22Rv1 (cell line): ENCODE results near the gene AMN.

ENCODE experiments used
- H3K27ac ChIP-seq: fragments of 450-650 bp; 2 replicates; pipeline ENCODE4 v1.5.1; 2017
- CTCF ChIP-seq: fragments of 450-650 bp; IDR thresholded peaks from 2 replicates; pipeline ENCODE4 v1.5.1; 2017; ENCODE audit warnings: mild to moderate bottlenecking
- ZFX ChIP-seq: fragments of 450-650 bp; IDR thresholded peaks from 2 replicates; pipeline ENCODE4 v1.6.1; 2017; ENCODE audit warnings: antibody characterized with exemption, borderline replicate concordance

Gene AMN

GRCh38 chr14:102975662-102976061 lies 53.2 kb downstream of the AMN start:
- no peak overlapping the region for H3K27ac ChIP-seq
- no peak for TF ChIP-seq ZFX
- peak; percentile 17; the same call in 1 of the 2 replicates for TF ChIP-seq CTCF

GRCh38 chr14:102977475-102977874 lies 55.0 kb downstream of the AMN start:
- no peak overlapping the region for H3K27ac ChIP-seq
- TF ChIP-seq CTCF (no peak), ZFX (no peak)

GRCh38 chr14:102979406-102979805 lies 56.9 kb downstream of the AMN start:
- no peak overlapping the region for H3K27ac ChIP-seq
- TF ChIP-seq CTCF: no peak
- TF ChIP-seq ZFX: no peak

GRCh38 chr14:102980409-102980810 lies 57.9 kb downstream of the AMN start:
- TF ChIP-seq ZFX: no peak
- no peak for TF ChIP-seq CTCF

More at GRCh38 chr14:102980409-102980810, 57.9 kb downstream of the AMN start:
- H3K27ac ChIP-seq: no peak overlapping the region
